Neural cell (in vitro differentiated cells): ENCODE results near the gene RFTN1.

ENCODE experiments used
- EZH2 ChIP-seq: fragments of 200-600, 300-800 bp; shearing (Covaris generic), sonication (generic); IDR thresholded peaks from 2 replicates; pipeline ENCODE4 v1.6.1; 2014; ENCODE audit warnings: antibody characterized with exemption, low read length, borderline replicate concordance, mild to moderate bottlenecking; ENCODE audit not compliant: insufficient read depth, poor library complexity, severe bottlenecking
- TF ChIP-seq, protein P1 (sequence below): fragments of 450-650 bp; IDR thresholded peaks from 2 replicates; pipeline ENCODE4 v1.5.1; 2014; ENCODE audit warnings: antibody characterized with exemption, mild to moderate bottlenecking, moderate library complexity; ENCODE audit not compliant: poor library complexity, severe bottlenecking

DNA sequence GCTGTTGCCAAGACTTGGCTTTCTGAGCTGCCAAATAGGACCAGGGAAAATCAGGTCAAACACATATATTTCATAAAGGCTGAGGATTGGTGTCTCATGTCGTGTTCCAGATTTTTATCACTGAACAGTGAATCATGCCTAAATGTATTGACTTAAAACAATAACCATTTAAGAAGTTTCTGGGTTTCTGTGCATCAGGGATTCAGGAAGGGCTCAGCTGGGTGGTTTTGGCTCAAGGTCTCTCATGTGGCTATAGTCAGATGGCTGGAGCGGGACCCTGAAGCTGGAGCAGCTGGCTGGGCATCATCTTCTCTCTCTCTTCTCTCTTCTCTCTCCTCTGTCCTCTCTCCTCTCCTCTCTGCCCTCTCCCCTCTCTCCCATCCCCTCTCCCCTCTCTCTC is 10.7 kb upstream of the RFTN1 start:
- no peak for TF ChIP-seq EZH2
- TF ChIP-seq, protein P1, sequence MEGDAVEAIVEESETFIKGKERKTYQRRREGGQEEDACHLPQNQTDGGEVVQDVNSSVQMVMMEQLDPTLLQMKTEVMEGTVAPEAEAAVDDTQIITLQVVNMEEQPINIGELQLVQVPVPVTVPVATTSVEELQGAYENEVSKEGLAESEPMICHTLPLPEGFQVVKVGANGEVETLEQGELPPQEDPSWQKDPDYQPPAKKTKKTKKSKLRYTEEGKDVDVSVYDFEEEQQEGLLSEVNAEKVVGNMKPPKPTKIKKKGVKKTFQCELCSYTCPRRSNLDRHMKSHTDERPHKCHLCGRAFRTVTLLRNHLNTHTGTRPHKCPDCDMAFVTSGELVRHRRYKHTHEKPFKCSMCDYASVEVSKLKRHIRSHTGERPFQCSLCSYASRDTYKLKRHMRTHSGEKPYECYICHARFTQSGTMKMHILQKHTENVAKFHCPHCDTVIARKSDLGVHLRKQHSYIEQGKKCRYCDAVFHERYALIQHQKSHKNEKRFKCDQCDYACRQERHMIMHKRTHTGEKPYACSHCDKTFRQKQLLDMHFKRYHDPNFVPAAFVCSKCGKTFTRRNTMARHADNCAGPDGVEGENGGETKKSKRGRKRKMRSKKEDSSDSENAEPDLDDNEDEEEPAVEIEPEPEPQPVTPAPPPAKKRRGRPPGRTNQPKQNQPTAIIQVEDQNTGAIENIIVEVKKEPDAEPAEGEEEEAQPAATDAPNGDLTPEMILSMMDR: no peak
